Erythroblast (primary cell): ENCODE measurements around the gene ATG9B.

Source experiments
- GATA1 ChIP-seq: IDR thresholded peaks from 2 replicates; pipeline ENCODE4 v1.6.1; 2011; ENCODE audit warnings: low read depth, mild to moderate bottlenecking, control low read depth, low read length, moderate library complexity
- POLR2A ChIP-seq: IDR thresholded peaks from 2 replicates; pipeline ENCODE4 v1.6.1; 2011; ENCODE audit warnings: mild to moderate bottlenecking, low read length

DNA sequence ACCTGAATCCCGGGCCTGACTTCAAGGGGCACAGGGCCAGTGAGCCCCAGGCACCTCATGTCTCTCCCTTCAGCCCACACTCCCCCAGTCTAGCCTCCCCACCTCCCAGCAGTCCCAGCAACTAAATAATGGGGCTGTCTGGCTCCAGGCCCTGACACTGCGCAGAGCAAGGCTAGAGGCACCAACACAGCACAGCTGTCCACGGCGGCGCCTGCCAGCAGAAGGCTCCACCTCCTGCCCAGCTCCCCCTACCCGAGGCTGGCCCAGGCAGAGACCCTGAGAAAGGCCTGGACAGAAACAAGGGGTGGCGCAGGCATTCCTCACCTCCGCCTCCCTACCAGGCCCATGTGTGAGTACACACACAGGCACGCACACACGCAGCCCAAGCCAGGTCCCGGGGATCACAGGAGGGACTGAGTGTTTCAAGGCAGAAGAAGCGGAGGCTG is 52.2 kb downstream of the ATG9B start:
- TF ChIP-seq POLR2A, result no peak
- TF ChIP-seq GATA1, result no peak
